ENCODE measurements around the gene RCBTB2. TPM values are rescaled to one million over a fixed set of nuclear protein-coding genes. Genes with fewer than 3 reads are reported as not detected.

RCBTB2 gene
- total RNA-seq, 1 donor from 2014 or later: 20.1 TPM

DNA sequence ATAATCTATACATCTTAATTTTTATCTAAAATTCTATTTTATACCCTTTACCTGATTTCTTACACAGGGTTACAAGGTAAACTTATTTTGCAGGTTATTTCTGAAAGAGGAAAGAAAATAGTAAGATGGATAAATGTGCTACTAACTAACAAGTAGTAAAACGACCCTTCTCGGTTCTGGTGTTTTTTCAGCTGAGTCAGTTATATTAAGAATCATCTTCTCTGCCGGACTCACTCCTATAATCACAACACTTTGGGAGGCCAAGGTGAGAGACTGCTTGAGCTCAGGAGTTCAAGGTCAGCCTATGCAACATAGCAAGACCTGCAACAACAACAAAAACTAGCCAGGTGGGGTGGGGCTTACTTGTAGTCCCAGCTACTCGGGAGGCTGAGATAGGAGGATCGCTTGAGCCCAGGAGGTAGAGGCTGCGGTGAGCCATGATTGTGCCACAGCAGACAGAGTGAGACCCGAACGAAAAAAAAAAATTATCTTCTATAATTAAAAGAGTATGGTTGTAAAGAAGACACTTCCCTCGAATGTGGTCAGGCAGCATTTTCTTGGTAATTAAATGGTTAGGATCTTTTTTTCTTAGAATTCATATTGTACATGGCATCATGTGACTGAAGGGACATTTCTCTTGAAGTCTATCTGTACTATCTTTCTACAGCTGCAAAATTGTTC is 27.9 kb upstream of the RCBTB2 start:
- Histone ChIP-seq H3K27me3 (ENCODE audit: low read depth) (no peaks in the 10 kb centered on the region), H3K36me3 (no peaks in the 10 kb centered on the region), H3K4me1 (peaks cover 22% of the 10 kb centered on the region), H3K9me3 (peaks cover 3% of the 10 kb centered on the region), H3K4me3 (no peak overlapping the region), H3K27ac (no peak overlapping the region)
- ATAC-seq (no peak), DNase-seq (no peak)
- intact Hi-C loops (cut with DNase I): no loop called here
- TF ChIP-seq, protein P1, sequence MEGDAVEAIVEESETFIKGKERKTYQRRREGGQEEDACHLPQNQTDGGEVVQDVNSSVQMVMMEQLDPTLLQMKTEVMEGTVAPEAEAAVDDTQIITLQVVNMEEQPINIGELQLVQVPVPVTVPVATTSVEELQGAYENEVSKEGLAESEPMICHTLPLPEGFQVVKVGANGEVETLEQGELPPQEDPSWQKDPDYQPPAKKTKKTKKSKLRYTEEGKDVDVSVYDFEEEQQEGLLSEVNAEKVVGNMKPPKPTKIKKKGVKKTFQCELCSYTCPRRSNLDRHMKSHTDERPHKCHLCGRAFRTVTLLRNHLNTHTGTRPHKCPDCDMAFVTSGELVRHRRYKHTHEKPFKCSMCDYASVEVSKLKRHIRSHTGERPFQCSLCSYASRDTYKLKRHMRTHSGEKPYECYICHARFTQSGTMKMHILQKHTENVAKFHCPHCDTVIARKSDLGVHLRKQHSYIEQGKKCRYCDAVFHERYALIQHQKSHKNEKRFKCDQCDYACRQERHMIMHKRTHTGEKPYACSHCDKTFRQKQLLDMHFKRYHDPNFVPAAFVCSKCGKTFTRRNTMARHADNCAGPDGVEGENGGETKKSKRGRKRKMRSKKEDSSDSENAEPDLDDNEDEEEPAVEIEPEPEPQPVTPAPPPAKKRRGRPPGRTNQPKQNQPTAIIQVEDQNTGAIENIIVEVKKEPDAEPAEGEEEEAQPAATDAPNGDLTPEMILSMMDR (IDR thresholded peaks at IDR 0.05): no peak

DNA sequence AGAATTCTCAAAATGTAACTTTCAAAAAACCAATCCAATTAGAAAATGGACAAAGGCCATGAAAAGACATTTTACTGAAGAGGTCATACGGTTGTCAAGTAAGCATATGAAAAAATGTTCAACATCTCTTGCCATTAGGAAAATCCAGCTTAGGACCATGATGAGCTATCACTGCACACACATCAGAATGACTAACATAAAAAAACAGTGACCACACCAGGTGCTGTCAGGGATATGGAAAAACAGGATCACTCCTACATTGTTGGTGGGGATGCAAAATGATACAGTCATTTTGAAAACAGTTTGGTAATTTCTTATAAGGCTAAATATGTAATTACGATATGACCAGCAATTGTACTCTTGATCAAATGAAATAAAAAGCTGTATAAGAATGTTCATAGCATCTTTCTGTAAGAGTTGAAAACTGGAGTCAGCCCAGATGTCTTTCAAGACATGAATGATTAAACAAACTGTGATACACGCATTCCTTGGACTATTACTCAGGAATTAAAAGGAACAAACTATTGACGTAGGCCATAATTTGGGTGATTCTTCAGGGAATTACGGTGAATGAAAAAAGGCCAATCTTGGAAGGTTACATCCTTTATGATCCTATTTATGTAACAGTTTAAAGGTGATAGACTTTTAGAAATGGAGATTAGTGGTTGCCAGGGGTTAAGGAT is 26.9 kb upstream of the RCBTB2 start:
- ATAC-seq: no peak
- peaks cover 22% of the 10 kb centered on the region for H3K4me1 ChIP-seq
- H3K4me3 ChIP-seq: no peak overlapping the region
- intact Hi-C loops (cut with DNase I): no loop called here
- no peak overlapping the region for H3K27ac ChIP-seq
- H3K9me3 ChIP-seq: peaks cover 6% of the 10 kb centered on the region
- H3K36me3 ChIP-seq: no peaks in the 10 kb centered on the region
- TF ChIP-seq, protein P1 (IDR thresholded peaks at IDR 0.05): no peak
- no peak for DNase-seq
- H3K27me3 ChIP-seq (ENCODE audit: low read depth): no peaks in the 10 kb centered on the region

DNA sequence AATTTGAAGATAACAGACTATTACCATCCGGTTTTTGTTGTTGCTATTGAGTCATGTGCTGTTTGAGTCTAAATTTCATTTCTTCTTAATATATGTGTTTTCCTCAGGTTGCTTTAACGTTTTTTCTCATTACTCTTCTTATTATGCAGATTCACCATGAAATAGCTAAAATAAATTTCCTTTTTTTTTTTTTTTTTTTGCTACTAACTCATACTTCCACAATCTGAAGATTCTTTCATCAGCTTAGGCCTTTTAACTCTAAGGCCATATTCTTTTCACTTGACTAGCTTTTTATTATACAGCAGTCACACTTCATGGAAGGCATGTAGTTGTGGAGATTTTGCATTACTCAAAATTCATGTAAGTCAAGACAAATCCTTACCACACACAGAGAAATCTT is 23.9 kb upstream of the RCBTB2 start:
- Histone ChIP-seq H3K27me3 (ENCODE audit: low read depth) (no peaks in the 10 kb centered on the region), H3K4me1 (peaks cover 5% of the 10 kb centered on the region), H3K36me3 (no peaks in the 10 kb centered on the region), H3K27ac (no peak overlapping the region), H3K4me3 (no peak overlapping the region), H3K9me3 (peaks cover 6% of the 10 kb centered on the region)
- intact Hi-C loops (cut with DNase I): no loop called here
- TF ChIP-seq, protein P1 (IDR thresholded peaks at IDR 0.05): no peak
- DNase-seq (no peak), ATAC-seq (no peak)

DNA sequence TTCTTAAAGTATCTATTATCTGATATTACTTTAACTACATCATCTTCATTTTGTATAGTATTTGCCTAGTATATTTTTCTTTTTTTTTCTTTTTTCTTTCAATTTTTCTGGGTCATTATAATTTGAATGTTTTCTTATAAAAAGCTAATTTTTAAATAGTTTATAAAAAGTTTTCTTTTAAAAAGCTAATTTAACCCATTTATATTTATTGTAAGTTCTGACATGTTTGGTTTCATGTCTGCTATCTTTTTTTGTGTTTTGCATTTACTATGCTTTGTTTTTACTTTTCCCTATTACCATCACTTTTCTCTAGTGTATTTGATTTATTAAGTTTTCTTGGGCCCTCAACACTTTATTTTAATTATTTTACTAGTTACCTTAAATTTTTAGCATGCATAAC is 22.6 kb upstream of the RCBTB2 start:
- H3K4me1 ChIP-seq: no peaks in the 10 kb centered on the region
- TF ChIP-seq, protein P1 (IDR thresholded peaks at IDR 0.05): no peak
- peaks cover 16% of the 10 kb centered on the region for H3K9me3 ChIP-seq
- no peak overlapping the region for H3K27ac ChIP-seq
- H3K4me3 ChIP-seq: no peak overlapping the region
- ATAC-seq (no peak), DNase-seq (no peak)
- intact Hi-C loops (cut with DNase I): no loop called here
- no peaks in the 10 kb centered on the region for H3K27me3 ChIP-seq (ENCODE audit: low read depth)
- H3K36me3 ChIP-seq: no peaks in the 10 kb centered on the region

DNA sequence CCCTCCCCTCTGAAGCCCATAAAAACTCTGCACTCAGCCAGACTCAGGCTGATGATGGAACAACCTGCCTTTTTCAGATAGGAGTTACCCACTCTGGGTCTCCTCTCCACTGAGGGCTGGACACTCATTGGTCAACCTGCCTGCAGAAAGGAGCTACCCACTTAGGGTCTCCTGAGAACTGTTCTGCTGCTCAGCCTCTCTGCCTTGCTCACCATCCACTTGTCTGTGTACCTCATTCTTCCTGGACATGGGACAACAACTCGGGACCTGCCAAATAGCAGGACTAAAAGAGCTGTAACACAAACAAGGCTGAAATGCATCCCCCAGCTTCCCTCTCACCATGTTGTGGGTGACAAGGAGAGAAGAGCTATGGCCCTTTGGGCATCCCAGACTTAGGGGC is 18.4 kb upstream of the RCBTB2 start:
- H3K9me3 ChIP-seq: peaks cover 16% of the 10 kb centered on the region
- no peaks in the 10 kb centered on the region for H3K36me3 ChIP-seq
- intact Hi-C loops (cut with DNase I): no loop called here
- H3K4me3 ChIP-seq: no peak overlapping the region
- TF ChIP-seq, protein P1 (IDR thresholded peaks at IDR 0.05): no peak
- H3K27ac ChIP-seq: no peak overlapping the region
- no peaks in the 10 kb centered on the region for H3K4me1 ChIP-seq
- ATAC-seq (no peak), DNase-seq (no peak)
- no peaks in the 10 kb centered on the region for H3K27me3 ChIP-seq (ENCODE audit: low read depth)

Data from lower lobe of right lung (tissue), 2 donors.